Activated CD4-positive, alpha-beta T cell treated with anti-CD3 and anti-CD28 coated beads, Interleukin-10, Interleukin-2, amounts not matched to agents 100 ng/mL and 50 ng/mL, durations not matched to agents 16 hours and 8 hours (primary cell): ENCODE measurements around the gene ZFYVE28.
"Not testable (repeated sequence)": the region's sequence is repeated elsewhere in the genome, so short reads cannot be mapped to it uniquely, and the experiment has no call there.

Experiments used
- DNase-seq: peaks from one replicate; pipeline ENCODE4 v3.0.0-alpha.2; 2020

ZFYVE28 gene

DNA sequence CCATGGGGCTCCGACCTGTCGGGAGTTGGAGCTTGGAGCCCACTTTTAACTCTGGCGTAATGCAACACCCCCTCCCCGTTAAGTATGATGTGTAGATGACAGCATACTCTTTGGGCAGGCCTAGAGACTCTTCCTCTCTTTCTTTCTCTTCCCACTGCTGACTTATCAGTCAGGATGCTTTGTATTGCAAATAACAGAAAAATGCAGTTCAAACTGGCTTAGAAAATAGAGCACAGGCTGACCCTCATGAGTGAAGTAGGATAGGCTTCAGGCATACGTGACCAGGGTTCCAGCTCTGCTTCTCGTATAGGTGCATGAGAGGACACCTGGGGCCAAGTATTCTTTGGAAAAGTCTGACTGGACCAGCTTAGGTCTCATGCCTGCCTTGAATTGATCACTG, 27.1 kb upstream of the ZFYVE28 start:
- no peak for DNase-seq

DNA sequence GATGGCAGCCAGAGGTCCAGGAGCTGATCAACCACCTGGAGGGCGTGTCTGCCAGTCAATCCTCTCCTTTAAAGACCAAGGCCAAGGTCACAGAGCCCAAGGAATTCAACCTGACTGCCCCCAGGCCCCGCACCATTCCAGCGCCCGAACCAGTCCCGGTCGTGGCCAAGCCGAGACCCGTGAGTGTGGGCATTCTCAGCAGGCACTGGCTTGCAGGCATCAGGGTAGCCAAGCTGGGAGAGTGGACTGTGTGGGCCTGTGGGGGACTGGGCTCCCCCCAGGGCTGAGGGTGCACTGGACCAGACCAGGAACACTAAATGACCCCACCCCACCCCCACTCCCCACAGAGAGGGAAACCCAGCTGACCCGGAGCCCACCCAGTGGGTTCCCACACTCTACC, 26.7 kb upstream of the ZFYVE28 start:
- no peak for DNase-seq

DNA sequence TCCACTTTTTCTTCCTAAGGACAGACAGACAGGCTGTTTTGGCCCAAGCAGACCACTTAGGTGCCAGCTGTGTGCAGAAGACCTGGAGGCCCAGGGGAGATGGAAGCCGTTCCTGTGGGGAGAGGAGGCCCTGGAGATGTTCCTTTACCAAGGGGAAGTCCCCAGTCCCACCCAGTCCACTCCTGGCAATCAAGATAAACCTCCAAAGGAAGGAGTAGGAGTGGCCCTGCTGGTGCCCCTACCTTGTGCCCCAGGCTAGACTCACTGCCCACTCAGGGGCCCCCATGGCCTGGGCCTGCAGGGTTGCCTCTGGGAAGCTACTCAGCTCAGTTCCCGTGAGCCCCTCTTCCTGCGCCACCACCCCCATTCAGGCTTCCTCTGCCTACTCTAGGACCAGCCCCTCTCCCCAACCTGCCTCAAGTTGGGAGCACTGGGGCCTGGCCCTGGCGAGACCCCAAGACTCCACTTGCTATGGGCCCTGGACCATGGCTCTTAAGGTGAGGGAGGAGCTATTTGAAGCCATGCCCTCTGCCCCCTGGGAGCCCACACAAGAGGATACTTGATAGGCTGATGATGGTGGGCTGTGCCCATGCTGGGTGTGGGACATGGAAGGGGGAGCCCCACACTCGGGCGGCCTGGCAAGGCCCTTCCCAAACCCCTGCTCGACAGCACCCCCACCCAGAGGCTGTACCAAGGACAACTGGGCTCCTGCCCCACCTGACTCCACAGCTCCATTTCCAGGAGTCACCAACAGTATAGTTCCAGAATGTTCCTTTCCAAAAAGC, 25.7 kb upstream of the ZFYVE28 start:
- DNase-seq = no peak

DNA sequence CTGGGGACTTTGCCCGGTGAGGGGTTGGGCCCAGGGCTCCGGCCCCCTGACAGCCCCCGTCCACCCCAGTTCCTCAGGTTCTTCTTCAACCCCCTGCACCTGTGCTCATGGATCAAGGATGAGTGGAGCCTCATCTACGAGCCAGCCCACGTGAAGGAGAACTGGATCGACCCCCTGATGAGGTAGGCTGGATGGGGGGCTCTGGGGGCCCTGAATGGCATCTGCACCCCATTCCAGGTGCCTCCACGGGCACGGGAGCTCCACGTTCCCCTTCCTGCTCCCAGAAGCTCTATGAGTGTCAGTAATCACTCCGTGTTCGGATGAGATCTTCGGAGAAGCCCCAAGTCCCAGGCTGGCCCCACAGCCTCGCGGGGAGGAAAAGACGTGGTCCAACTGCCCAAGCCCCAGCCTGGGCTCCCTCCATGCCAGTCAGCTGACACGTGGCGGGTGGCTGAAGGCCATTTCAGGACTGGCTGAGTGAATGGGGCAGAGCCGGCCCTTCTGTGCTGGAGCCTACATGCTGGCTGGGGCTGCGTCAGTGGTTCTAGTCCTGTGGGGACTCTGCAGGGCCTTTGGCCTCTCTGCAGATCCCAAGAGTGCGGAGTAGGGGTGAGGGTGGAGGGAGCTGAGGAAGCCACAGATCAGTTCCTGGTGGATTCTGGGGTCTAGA, 24.8 kb upstream of the ZFYVE28 start:
- no peak for DNase-seq

DNA sequence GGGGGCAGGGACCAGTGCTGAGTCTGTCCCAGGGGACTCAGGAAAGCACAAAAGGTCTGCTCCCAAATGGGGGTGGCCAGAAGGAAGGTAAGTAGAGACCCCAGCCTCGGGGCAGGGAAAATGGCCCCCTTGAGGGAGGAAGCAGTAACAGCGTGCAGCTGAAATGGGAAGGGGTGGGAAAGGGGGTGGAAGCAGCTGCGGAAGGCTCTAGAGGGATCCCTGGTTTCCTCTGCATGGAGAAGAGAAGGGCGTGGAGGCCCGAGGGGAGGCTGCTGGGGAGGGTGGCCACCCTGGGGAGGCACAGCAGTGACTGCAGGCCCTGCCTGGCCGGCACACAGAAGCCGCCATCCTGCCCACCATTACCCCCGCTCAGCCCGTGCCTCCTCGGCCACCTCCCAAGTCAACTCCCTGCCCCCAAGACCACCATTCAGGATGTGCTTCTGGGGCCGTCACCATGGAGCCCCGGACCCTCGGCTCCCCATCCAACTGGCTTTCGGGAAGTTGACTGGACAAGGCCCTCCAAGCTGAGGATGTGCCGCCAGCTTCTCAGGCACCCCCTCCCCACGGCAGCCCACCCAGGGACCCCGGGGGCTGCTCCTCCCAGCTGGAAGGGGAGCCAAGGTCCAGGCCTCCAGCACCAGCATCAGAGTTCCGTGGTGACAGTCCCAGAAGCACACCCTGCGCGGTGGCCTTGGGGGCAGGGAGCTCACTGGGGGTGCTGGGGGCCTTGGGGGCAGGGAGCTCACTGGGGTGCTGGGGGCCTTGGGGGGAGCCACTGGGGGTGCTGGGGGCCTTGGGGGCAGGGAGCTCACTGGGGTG, 23.9 kb upstream of the ZFYVE28 start:
- DNase-seq = no peak

DNA sequence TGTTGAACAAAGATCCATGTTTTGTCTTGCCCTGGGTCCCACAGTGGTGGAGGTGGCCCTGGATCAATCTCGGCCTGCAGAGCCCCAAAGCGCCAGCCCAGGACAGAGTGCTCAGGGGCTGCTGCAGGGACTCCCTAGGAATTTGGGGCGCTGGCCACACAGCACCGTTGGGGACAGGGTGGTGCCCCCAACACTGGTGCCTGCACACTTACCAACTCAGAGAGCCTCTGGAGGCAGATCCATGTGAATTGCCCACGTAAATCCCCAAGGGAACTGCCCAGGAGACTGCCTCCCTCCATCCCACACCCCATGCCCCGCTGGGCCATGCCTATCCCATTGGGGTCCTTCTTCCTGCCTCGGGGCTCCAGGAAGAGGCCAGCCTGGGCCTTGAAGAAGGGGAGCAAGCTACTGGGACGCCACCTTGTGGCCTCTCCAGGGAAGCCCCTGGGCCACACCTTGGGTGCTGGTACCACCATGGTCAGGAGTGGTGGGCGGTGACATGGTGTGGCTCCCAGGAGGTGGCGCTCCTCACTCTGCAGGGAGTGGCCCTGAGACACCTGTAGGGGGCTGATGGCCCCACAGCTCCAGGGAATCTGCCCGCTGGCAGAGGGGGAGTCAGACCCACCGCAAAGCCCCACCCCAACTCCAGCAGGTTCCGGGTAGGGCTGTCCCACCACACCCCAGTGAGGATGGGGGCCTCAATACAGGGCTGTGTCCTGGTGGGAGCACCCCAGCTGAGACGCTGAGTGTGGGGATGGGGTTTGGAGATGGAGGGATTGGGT, 23.1 kb upstream of the ZFYVE28 start:
- DNase-seq = peak; percentile 87

DNA sequence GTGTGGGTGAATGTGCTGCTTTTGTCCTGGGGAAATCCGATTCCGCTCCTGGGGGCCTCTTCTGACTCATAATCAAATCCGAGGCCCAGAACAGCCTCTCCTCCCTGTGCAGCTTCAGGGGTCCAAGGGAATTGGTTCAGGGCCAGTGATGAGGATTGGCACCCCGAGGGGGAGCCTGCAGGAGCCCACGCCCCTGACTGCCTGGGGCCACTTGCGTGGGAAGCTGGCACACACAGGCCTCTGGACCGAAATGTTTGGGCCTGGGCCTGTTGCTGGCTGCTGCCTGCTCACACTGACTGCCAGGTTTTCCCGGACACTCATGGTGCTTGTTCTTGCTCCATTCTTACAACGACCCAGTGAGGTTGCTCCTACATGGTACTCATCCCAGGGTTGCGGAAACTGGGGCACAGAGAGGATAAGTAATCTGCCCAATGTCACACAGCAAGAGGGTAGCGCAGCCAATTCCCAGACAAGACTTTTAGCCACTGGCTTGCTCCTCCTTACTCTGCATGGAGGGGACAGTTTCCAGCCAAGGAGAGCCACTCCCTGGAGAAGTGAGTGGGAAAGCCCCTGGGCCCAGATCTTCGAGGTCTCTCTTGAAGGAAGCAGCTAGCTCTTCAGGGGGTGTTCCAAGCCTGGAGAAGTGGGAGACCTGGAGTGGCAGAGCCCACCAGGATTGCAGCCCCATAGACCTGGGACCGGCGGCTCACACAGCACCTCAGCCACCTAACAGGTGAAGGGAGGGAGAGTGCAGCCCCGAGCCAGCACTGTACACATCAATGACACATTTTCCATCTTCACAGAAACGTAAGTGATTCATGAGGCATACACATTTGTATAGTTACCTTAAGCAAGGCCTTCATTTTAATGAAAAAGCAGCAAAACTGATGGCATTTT, 20.6 kb upstream of the ZFYVE28 start:
- DNase-seq = no peak

DNA sequence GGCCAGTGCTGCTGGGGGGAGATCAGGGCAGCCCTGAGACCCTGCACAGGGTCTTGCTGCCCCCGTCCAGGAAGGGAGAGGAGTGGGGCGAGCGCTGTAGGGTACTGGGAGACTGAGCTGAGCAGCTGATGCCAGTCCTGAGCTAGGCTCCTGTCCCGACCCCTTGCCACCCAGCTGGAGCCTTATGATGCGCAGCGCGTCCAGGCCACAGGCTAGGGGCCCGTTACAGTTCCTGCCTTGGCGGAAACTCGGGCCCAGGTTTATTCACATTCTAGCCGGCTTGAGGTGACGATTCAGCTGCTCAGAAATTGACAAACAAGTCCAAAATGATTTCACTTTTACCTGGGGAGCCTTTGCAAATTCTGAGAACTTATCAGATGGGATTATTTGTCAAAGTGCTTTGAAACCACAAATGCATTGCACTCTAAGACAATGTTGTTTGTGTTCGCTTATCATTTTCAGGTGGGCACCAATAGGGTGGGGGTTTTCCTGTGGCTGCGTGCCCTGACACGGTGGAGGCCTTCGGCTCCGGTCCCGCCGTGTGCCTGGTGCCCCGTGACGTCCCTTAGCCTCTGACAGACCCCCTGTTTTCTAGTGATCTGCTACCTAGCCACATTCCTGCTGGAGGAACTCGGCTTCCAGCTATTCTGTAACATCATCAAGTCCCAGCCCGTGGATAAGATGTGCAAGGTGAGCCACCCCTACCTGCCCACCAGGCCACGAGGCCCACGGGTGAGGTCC, 19.2 kb upstream of the ZFYVE28 start:
- DNase-seq = no peak

DNA sequence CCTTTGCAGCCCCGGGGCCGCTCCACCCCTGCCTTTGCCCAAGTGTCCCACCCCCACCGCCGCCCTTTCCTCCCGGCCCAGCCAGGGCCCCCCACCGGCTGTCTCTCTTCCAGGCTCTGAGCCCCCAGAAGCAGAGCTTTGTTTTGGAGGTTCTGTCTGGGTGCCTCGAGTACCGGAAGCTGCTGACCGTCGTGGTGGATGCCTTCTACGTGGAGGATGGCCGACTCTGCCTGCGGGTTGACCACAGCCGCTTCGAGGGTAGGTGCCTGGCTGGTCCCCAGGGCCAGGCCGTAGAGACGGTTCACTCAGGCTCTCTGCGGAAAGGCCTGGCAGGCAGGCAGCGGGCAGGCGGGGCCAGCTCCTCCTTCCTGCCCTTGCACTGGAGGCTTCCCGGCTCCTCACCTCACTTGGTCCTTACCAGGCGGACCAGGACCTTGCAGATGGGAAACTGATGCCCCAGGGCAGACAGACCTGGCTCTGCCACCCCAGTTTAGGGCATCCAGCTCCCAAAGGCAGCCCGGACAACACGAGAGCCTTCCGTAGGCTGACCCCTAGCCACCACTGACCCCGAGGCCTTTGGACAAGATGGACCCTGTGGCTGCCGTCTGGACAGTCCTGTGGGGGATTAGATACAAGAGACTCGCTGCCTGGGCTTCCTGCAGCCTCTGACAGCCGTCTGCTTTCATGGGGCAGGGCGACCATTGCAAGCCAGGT, 18.5 kb upstream of the ZFYVE28 start:
- no peak for DNase-seq

DNA sequence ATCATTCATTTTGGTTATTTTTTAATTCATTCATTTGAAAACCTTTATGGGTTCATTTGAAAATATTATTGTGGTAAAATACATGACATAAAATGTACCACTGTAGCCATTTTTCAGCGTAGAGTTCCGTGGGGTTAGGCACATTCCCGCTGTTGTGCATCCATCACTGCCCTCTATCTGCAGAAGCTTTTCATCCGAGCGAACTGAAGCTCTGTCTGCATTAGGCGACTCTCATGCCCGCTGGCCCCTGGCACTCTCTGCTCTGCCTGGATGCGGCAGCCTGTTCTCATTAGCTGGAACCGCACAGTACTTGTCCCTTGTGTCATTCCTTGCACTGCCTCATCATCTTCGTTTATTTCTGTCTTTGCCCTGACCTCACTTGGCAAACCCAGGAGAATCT, 17.9 kb upstream of the ZFYVE28 start:
- DNase-seq = no peak

DNA sequence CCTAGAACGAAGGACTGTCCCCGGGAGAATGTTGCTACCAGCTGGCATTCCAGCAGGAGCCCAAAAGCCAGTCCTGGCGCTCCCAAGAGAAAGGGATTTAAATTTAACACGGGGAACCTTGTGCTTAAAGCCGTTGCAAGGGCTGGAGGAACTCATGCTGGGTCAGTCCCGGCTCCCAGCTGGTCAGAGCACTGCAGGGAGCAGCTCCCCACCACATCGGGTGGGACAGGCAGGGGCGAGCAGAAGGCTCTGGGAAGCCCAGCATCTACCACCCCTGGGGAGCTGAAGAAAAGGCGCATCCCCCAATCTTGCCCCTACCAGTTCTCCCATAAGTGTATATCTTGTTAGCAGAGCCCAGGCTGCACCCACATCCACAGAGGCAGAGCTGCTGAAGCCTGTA, 16.0 kb upstream of the ZFYVE28 start:
- DNase-seq = no peak

DNA sequence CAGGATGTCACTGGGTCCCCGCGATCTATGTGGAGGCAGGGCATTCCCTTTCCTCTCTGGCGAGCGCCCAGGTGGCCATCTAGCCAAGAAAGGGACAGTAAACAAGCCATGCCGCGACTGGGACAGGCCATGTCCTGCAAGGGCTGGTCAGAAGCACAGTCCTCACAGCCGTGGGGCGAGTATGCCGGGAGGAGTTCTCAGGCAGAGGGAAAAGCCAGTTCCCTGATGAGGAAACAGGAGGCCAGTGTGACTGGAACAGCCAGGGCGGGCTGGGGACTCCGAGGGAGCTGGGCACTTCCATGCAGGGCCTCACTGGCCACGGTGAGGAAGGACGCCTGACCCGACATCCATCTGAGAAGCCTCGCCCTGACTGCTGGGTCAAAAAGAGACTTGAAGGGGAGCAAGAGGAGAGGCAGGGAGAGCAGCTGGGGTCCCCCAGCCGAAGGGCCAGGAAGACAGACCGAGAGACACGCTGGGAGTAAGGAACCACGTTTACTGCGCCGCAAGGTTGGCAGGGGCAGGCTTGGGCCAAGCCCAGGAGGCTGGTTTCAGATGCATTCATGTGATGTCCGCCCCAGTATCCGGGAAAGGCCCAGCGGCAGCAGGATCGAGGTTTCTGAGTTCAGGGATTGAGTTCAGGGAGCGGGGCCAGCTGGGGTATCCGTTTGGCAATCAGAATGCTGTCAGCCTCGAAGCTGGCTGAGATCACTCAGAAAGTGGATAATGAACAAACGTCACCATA, 15.3 kb upstream of the ZFYVE28 start:
- no peak for DNase-seq

DNA sequence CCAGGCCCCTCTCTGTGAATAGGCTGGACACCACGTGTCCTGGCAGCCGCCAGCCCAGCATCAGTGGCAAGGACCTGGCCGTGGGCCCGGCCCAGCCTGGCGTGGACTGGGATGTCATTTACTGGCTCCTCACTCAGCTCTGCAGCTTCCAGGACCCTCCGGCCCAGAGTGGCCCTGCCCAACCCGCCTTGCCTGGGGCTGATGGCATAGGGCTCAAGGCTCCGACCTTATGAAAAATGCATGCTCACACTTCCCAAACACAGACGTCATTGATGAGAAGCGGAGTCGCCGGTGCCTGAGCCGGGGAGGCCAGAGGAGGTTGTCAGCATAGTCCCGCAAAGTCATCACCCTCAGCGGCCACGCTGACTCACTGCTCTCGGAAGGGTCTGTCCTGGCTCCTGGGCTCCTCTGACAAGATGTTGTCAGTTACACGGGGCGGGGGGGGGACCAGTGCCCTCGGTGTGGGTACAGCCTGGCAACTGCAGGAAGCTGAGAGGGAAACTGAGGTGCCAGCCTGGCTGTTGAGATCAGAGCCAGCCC, 14.6 kb upstream of the ZFYVE28 start:
- DNase-seq = no peak

DNA sequence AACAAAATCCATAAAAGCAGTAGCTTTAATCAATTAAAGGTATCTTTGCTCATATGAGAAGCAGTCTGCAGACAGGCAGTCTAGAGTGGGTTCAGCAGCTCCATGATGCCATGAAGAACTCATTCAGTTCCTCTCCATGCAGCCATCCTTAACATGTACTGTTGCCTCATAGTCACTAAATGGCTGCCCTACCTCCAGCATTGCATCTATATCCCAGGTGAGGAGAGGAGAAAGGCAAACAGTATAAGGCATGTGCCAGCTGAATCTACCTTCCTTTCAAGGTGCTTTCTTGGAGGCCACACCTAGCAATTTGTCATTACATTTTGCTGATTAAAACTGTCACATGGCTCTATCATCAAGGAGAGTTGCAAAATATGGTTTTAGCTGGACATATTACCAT, 13.6 kb upstream of the ZFYVE28 start:
- DNase-seq = no peak

DNA sequence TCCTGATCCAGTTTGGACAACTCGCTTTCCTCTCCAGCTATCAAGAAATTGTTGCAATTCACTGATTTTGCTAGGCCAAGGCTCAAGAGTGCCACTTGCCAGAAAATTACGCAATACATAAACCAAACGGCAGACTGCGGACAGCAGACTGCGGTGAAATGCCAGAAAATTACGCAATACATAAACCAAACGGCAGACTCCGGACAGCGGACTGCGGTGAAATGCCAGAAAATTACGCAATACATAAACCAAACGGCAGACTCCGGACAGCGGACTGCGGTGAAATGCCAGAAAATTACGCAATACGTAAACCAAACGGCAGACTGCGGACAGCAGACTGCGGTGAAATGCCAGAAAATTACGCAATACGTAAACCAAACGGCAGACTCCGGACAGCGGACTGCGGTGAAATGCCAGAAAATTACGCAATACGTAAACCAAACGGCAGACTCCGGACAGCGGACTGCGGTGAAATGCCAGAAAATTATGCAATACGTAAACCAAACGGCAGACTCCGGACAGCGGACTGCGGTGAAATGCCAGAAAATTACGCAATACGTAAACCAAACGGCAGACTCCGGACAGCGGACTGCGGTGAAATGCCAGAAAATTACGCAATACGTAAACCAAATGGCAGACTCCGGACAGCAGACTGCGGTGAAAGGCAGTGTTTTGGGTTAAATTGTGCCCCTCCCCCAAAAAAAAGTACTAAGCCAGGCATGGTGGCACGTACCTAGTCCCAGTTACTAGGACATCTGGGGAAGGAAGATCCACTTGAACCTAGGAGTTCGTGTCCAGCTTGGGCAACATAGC, 11.7 kb upstream of the ZFYVE28 start:
- not testable (repeated sequence) for DNase-seq

DNA sequence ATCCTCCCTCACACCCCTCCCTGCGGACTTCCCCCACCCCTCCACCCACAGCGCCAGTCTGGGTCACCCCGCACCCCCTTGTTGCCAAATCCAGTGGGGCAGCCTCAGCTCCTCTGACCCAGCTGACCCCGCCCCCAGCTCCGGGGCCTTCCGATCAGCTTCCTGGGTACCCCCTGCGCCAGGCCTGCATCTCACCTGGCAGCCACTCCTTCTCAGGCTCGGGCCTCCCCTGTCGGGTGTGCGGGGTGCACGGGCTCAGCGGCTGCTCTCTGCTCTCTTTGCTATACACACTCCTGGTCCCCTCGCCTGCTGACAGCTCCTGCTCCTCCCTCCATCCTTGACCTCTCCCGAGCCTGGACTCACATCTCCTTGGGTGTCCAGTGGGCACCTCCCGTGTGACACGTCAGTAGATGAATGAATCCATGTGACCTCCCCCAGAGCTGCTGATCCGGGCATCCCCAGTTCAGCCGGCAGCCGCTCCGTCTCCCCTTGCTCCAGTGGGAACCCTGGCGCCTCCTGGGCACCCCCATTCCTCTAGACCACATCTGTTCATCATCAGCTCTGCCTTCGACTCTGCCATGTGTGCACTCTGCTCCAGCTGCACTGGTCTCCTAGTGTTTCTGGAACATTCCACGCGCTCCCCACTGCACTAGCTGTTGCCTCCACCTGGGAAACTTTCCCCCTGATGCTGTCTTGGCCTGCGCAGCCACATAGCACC, 10.2 kb upstream of the ZFYVE28 start:
- no peak for DNase-seq

DNA sequence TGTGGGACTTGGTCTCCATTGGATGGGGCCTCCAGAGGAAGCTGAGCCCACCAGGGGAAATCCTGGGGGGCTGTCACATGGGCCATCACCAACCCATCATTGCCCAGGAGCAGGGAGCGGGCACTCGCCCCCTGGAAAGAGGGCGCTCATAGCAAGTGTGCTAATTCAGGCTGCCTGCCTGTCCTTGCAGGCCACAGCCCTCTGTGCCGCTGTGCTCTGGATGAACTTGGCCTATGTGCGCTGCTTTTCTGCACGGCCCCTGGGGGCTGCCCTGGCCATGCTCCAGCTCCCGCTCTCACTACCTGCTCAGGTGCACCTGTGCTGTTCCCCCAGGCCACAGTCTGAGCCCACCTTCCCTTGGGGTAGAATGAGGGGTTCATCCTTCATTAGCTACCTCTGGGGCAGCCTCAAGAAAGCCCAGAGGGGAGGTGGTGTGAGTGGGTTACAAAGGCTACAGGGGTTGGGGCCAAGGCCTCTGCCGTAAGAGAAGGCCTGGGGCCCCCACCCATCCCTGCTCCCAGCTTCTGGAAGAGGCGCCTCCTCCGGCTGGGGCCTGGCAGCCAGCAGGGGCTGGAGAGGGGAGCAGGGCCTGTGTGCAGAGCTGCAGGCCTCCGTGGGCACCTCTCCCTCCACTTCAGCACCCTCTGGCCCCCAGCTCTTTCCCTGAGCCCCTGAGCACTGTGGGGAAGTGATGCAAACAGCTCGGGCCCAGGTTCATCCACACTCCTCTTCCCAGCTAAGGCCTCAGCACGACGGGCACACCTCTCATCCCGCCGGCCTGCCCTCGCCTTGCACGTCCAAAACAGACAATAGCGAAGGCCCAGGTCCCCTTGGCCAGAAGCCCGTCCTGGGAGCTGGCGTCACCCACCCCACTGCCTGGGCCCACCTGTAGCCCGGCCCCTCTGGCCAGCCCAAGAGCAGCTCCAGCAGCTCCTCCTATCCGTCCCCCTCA, 9.2 kb upstream of the ZFYVE28 start:
- DNase-seq = no peak
